ENCODE measurements around the gene RANBP10.

Gene RANBP10

DNA sequence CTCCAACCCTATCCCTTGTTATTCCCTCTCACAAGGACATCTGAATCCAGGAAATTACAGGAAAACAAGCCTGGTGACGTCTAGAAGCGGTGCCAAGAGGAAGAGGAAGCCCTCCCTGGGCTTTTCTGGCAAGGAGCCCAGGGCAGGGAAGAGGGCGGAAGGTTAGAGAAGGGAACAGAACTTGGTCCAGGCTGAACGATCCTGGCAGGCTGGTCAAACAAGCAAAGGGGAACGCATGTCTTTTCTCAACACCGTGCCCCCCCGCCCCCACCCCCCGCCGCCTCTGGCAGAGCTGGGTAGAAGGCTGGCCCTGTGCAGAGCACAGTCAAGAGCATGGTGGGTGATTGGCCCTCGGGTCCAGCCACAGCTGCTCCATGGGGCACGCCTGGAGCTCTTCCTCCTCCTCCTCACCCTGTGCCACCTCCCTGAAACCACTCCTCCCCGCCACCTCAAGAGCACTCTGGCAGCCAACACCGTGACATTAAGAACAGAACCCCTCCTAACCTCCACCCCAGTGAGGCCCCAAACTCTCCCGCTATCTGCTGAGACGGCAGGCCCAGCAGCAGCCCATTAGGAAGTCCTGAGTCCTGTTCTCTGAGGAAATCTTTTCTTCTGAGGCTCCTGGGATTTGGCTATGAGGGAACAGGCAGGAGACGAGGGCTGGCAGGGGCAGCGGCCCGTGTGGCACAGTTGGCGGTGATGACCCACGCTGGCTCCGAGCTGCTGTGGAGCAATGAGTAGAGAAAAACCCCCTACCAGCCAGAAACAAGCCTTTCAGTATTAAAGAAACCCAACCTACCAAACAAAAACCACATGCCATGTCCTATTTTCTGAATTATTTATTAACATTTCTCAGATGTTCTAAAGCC, 132.4 kb downstream of the RANBP10 start:
- no peak for DNase-seq

Data from NCI-H2081 treated with DMSO at 0.1 percent for 48 hours (cell line).